SH-SY5Y (cell line): ENCODE data around the gene MACROD2.

Experiments used
- GATA2 ChIP-seq: IDR thresholded peaks from 2 replicates; pipeline ENCODE4 v1.6.1; 2011; ENCODE audit warnings: mild to moderate bottlenecking, low read depth, low read length
- GATA3 ChIP-seq: IDR thresholded peaks from 2 replicates; pipeline ENCODE4 v1.6.1; 2011; ENCODE audit warnings: low read depth, mild to moderate bottlenecking, low read length, moderate library complexity

GRCh38 chr20:14494355-14494754 lies 499.0 kb downstream of the MACROD2 start:
- TF ChIP-seq GATA3 (no peak), GATA2 (no peak)
